GM10266 (cell line): ENCODE results near the gene ATP5F1A.

Source experiments
- DNase-seq: peaks from one replicate; pipeline ENCODE4 v3.0.0; 2012; ENCODE audit errors: extremely low spot score
- TF ChIP-seq, protein P1 (sequence below): IDR thresholded peaks from 2 replicates; pipeline ENCODE4 v1.5.1; 2012; ENCODE audit warnings: mild to moderate bottlenecking, low read depth; ENCODE audit not compliant: control insufficient read depth, insufficient read depth; ENCODE audit errors: missing control alignments

ATP5F1A gene

DNA sequence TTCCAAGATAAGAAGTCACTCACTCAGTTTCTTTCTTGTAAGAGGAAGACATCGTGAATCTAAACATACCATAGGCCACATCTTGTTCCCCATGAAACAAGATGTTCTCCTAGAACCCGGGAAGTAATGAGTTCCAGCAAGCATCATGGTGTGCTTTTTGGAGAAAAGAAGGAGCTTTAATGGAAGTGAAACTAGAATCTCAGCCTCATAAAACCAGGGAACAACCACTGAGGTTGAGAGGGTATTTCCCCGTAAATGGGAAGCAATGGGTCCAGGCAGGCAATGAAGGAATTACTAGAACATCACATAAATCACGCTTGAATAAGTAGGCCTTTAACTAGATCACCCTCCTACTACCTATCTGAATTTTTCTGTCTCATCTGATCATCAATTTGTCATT is 66.4 kb downstream of the ATP5F1A start:
- TF ChIP-seq, protein P1, sequence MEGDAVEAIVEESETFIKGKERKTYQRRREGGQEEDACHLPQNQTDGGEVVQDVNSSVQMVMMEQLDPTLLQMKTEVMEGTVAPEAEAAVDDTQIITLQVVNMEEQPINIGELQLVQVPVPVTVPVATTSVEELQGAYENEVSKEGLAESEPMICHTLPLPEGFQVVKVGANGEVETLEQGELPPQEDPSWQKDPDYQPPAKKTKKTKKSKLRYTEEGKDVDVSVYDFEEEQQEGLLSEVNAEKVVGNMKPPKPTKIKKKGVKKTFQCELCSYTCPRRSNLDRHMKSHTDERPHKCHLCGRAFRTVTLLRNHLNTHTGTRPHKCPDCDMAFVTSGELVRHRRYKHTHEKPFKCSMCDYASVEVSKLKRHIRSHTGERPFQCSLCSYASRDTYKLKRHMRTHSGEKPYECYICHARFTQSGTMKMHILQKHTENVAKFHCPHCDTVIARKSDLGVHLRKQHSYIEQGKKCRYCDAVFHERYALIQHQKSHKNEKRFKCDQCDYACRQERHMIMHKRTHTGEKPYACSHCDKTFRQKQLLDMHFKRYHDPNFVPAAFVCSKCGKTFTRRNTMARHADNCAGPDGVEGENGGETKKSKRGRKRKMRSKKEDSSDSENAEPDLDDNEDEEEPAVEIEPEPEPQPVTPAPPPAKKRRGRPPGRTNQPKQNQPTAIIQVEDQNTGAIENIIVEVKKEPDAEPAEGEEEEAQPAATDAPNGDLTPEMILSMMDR, result no peak
- no peak for DNase-seq
